IMR-90 (cell line): ENCODE results near the gene ZNF548.

Experiments used
- BHLHE40 ChIP-seq: fragments of 150-350 bp; IDR thresholded peaks from 2 replicates; pipeline ENCODE4 v1.6.1; 2016; ENCODE audit warnings: mild to moderate bottlenecking, low read depth, low read length
- CEBPB ChIP-seq: IDR thresholded peaks from 2 replicates; pipeline ENCODE4 v1.6.1; 2012; ENCODE audit warnings: low read depth, low read length, improper control_type of control experiment
- CHD1 ChIP-seq: IDR thresholded peaks from 2 replicates; pipeline ENCODE4 v1.6.1; 2012; ENCODE audit warnings: low read depth, low read length, improper control_type of control experiment
- CTCF ChIP-seq: conservative IDR thresholded peaks from 2 replicates; pipeline ENCODE4 v1.5.1; 2012; ENCODE audit warnings: mild to moderate bottlenecking, low read depth, low read length, improper control_type of control experiment
- ELK1 ChIP-seq: fragments of 150-350 bp; IDR thresholded peaks from 2 replicates; pipeline ENCODE4 v1.6.1; 2016; ENCODE audit warnings: low read depth, mild to moderate bottlenecking, low read length, moderate library complexity, borderline replicate concordance
- MAFK ChIP-seq: IDR thresholded peaks from 2 replicates; pipeline ENCODE4 v1.6.1; 2012; ENCODE audit warnings: low read depth, low read length, improper control_type of control experiment
- MXI1 ChIP-seq: IDR thresholded peaks from 2 replicates; pipeline ENCODE4 v1.6.1; 2012; ENCODE audit warnings: low read depth, mild to moderate bottlenecking, low read length, moderate library complexity, borderline replicate concordance
- NFE2L2 ChIP-seq: fragments of 150-350 bp; IDR thresholded peaks from 2 replicates; pipeline ENCODE4 v1.6.1; 2016; ENCODE audit warnings: low read depth, mild to moderate bottlenecking, low read length
- POLR2A ChIP-seq: IDR thresholded peaks from 2 replicates; pipeline ENCODE4 v1.6.1; 2012; ENCODE audit warnings: mild to moderate bottlenecking, low read depth, low read length
- RAD21 ChIP-seq: IDR thresholded peaks from 2 replicates; pipeline ENCODE4 v1.6.1; 2012; ENCODE audit warnings: low read length, improper control_type of control experiment
- RCOR1 ChIP-seq: IDR thresholded peaks from 2 replicates; pipeline ENCODE4 v1.6.1; 2012; ENCODE audit warnings: mild to moderate bottlenecking, low read length, improper control_type of control experiment; ENCODE audit not compliant: insufficient replicate concordance
- RFX5 ChIP-seq: IDR thresholded peaks from 2 replicates; pipeline ENCODE4 v1.8.0; 2012; ENCODE audit warnings: low read depth, mild to moderate bottlenecking, low read length, moderate library complexity
- SMC3 ChIP-seq: fragments of 150-350 bp; IDR thresholded peaks from 2 replicates; pipeline ENCODE4 v1.6.1; 2016; ENCODE audit warnings: low read depth, mild to moderate bottlenecking, antibody characterized with exemption, low read length, moderate library complexity
- TF ChIP-seq, protein P1 (sequence below): fragments of 150-350 bp; IDR thresholded peaks from 2 replicates; pipeline ENCODE4 v1.6.1; 2017; ENCODE audit warnings: mild to moderate bottlenecking, antibody characterized with exemption, low read length, low read depth

DNA sequence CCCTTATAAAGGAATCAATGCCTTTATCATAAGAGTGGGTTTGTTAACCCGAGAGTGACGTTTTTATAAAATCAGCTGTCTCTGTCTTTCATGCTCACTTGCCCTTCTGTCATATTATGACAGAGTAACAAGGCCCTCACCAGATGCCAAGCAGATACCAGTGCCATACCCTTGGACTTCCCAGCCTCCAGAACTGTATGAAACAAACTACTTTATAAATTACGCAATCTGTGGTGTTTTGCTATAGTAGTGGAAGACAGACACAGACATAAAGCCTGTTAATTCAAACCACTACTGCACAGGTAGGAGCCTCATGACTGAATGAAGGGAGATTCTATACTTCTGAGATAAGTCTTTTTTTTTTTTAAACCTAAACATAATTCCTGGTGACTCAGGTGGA lies 62.7 kb downstream of the ZNF548 start:
- TF ChIP-seq MAFK = no peak
- no peak for TF ChIP-seq SMC3
- no peak for TF ChIP-seq CTCF
- no peak for TF ChIP-seq RAD21
- TF ChIP-seq POLR2A = no peak
- no peak for TF ChIP-seq RFX5
- TF ChIP-seq MXI1 = no peak
- no peak for TF ChIP-seq CHD1
- TF ChIP-seq BHLHE40 = no peak
- TF ChIP-seq, protein P1, sequence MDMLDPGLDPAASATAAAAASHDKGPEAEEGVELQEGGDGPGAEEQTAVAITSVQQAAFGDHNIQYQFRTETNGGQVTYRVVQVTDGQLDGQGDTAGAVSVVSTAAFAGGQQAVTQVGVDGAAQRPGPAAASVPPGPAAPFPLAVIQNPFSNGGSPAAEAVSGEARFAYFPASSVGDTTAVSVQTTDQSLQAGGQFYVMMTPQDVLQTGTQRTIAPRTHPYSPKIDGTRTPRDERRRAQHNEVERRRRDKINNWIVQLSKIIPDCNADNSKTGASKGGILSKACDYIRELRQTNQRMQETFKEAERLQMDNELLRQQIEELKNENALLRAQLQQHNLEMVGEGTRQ = no peak
- no peak for TF ChIP-seq RCOR1
- TF ChIP-seq CEBPB = peak; percentile 76
- no peak for TF ChIP-seq ELK1
- no peak for TF ChIP-seq NFE2L2
